H1 (cell line): ENCODE data around the gene TRIM27. TPM values are rescaled to one million over a fixed set of nuclear protein-coding genes. Genes with fewer than 3 reads are reported as not detected.

Source experiments
- CTCF ChIA-PET: fragments of 300-600 bp; sonication (Branson Sonifier 250); formaldehyde crosslinking; loops from one replicate; lab custom pipeline; 2021; ENCODE audit not compliant: partially characterized antibody; lab: Charles Lee
- POLR2A ChIA-PET: fragments of 300-600 bp; sonication (Branson Sonifier 250); formaldehyde crosslinking; loops from one replicate; lab custom pipeline; 2021; ENCODE audit warnings: inconsistent platforms; ENCODE audit not compliant: partially characterized antibody; lab: Charles Lee
- DNase-seq, 2 experiments: peaks; one replicate each; pipeline versions ENCODE4 v3.0.0 to v3.0.0-alpha.2; 2010 to 2022; ENCODE audit warnings: low spot score in 2 of 2, low read depth in 1 of 2, mixed read lengths in 1 of 2
- FAIRE-seq: peaks from 2 replicates; lab custom pipeline; 2011; peaks lifted over from hg19 to GRCh38; lab: Jason Lieb, UNC
- H2AFZ ChIP-seq: 2 replicates; pipeline ENCODE4 v1.8.1; 2012; ENCODE audit warnings: low read length, inconsistent platforms
- H2AK5ac ChIP-seq: 2 replicates; pipeline ENCODE4 v1.6.1; 2013; ENCODE audit warnings: low read depth, low read length
- H2BK120ac ChIP-seq: replicated peaks from 2 replicates; pipeline ENCODE3; 2013; ENCODE audit warnings: low read depth, low read length, inconsistent platforms
- H2BK12ac ChIP-seq: 2 replicates; pipeline ENCODE4 v1.6.1; 2013; ENCODE audit warnings: low read depth, low read length
- H2BK15ac ChIP-seq: 2 replicates; pipeline ENCODE4 v1.6.1; 2013; ENCODE audit warnings: low read length
- H2BK20ac ChIP-seq: 2 replicates; pipeline ENCODE4 v1.6.1; 2013; ENCODE audit warnings: low read length
- H2BK5ac ChIP-seq: 2 replicates; pipeline ENCODE4 v1.6.1; 2013; ENCODE audit warnings: low read depth, low read length
- H3K14ac ChIP-seq: 2 replicates; pipeline ENCODE4 v1.6.1; 2013; ENCODE audit warnings: inconsistent platforms; ENCODE audit not compliant: insufficient read length
- H3K18ac ChIP-seq: 2 replicates; pipeline ENCODE4 v1.6.1; 2013; ENCODE audit warnings: low read length; ENCODE audit errors: extremely low read depth
- H3K23ac ChIP-seq: 2 replicates; pipeline ENCODE4 v1.6.1; 2013; ENCODE audit warnings: inconsistent platforms; ENCODE audit not compliant: insufficient read length
- H3K23me2 ChIP-seq: 2 replicates; pipeline ENCODE4 v1.6.1; 2013; ENCODE audit warnings: low read depth, low read length
- H3K27ac ChIP-seq: 2 replicates; pipeline ENCODE4 v1.6.1; 2011; ENCODE audit warnings: low read depth, low read length, inconsistent platforms
- H3K27me3 ChIP-seq, 4 experiments: replicated peaks in 1 of 4; 1 replicate in 1 of 4; 2 replicates in 3 of 4; pipeline versions ENCODE4 v1.6.1 to v1.8.1; 2011 to 2013; ENCODE audit warnings: low read length in 3 of 4, mild to moderate bottlenecking in 3 of 4, inconsistent platforms in 2 of 4, mixed read lengths in 2 of 4, moderate library complexity in 1 of 4; ENCODE audit not compliant: control insufficient read depth in 3 of 4, insufficient read depth in 3 of 4; ENCODE audit errors: extremely low read depth in 1 of 4
- H3K36me3 ChIP-seq, 4 experiments: 2 replicates each; pipeline versions ENCODE4 v1.6.1 to v1.8.1; 2011 to 2013; ENCODE audit warnings: mild to moderate bottlenecking in 4 of 4, low read length in 3 of 4, moderate library complexity in 2 of 4, control low read depth in 1 of 4, inconsistent platforms in 1 of 4; ENCODE audit not compliant: insufficient read depth in 4 of 4, control insufficient read depth in 2 of 4
- H3K4ac ChIP-seq: replicated peaks from 2 replicates; pipeline ENCODE3; 2013; ENCODE audit warnings: low read length, low read depth, mixed read lengths, inconsistent platforms; ENCODE audit not compliant: insufficient read length
- H3K4me1 ChIP-seq, 4 experiments: replicated peaks in 1 of 4; 1 replicate in 1 of 4; 2 replicates in 3 of 4; pipeline versions ENCODE4 v1.6.1 to v1.8.1; 2011 to 2013; ENCODE audit warnings: low read length in 3 of 4, inconsistent platforms in 2 of 4, mixed read lengths in 1 of 4; ENCODE audit not compliant: insufficient read depth in 4 of 4, control insufficient read depth in 3 of 4
- H3K4me2 ChIP-seq, 2 experiments: 2 replicates each; pipeline versions ENCODE4 v1.6.1 to v1.8.1; 2011 to 2013; ENCODE audit warnings: low read depth in 2 of 2, low read length in 2 of 2, control low read depth in 1 of 2, inconsistent platforms in 1 of 2, mild to moderate bottlenecking in 1 of 2; ENCODE audit not compliant: insufficient read depth in 1 of 2
- H3K4me3 ChIP-seq, 4 experiments: fragments of 200-600, 300-600 bp in 1 of 4; sonication (generic), shearing (Covaris generic), sonication (Bioruptor Twin) in 1 of 4; 2 replicates each; pipeline versions ENCODE4 v1.5.1 to v1.8.1; 2011 to 2016; ENCODE audit warnings: low read length in 4 of 4, low read depth in 3 of 4, control low read depth in 2 of 4, inconsistent platforms in 2 of 4, mild to moderate bottlenecking in 2 of 4, mixed read lengths in 1 of 4, moderate library complexity in 1 of 4; ENCODE audit not compliant: insufficient read depth in 2 of 4; ENCODE audit errors: extremely low read depth in 1 of 4
- H3K56ac ChIP-seq: replicated peaks from 2 replicates; pipeline ENCODE3; 2013; ENCODE audit warnings: low read depth, mild to moderate bottlenecking, mixed read lengths, low read length, inconsistent platforms; ENCODE audit not compliant: insufficient read length
- H3K79me1 ChIP-seq: 2 replicates; pipeline ENCODE4 v1.6.1; 2013; ENCODE audit warnings: low read depth, low read length, control low read depth
- H3K79me2 ChIP-seq, 2 experiments: 2 replicates each; pipeline versions ENCODE4 v1.6.1 to v1.8.1; 2012 to 2013; ENCODE audit warnings: low read length in 2 of 2, mild to moderate bottlenecking in 2 of 2, inconsistent platforms in 1 of 2; ENCODE audit not compliant: insufficient read depth in 2 of 2, control insufficient read depth in 1 of 2
- H3K9ac ChIP-seq, 4 experiments: replicated peaks in 1 of 4; 1 replicate in 1 of 4; 2 replicates in 3 of 4; pipeline versions ENCODE4 v1.6.1 to v1.8.1; 2011 to 2013; ENCODE audit warnings: low read depth in 3 of 4, low read length in 3 of 4, control low read depth in 2 of 4, mild to moderate bottlenecking in 2 of 4, moderate library complexity in 2 of 4, inconsistent platforms in 1 of 4; ENCODE audit errors: extremely low read depth in 1 of 4
- H3K9me3 ChIP-seq, 2 experiments: 2 replicates each; pipeline versions ENCODE4 v1.6.1 to v1.8.1; 2012 to 2013; ENCODE audit warnings: mild to moderate bottlenecking in 2 of 2, moderate library complexity in 2 of 2, control low read depth in 1 of 2, inconsistent platforms in 1 of 2, low read depth in 1 of 2, low read length in 1 of 2, mixed read lengths in 1 of 2; ENCODE audit not compliant: insufficient read depth in 2 of 2
- H4K20me1 ChIP-seq, 2 experiments: replicated peaks in 1 of 2; 2 replicates each; pipeline versions ENCODE3 to v1.8.1; 2011 to 2013; ENCODE audit warnings: inconsistent platforms in 2 of 2, low read length in 2 of 2, mild to moderate bottlenecking in 1 of 2; ENCODE audit not compliant: insufficient read depth in 2 of 2, control insufficient read depth in 1 of 2
- H4K5ac ChIP-seq: 2 replicates; pipeline ENCODE4 v1.6.1; 2013; ENCODE audit warnings: low read length, low read depth, mixed read lengths, inconsistent platforms; ENCODE audit not compliant: insufficient read length
- H4K8ac ChIP-seq: 2 replicates; pipeline ENCODE4 v1.8.0; 2013; ENCODE audit warnings: mild to moderate bottlenecking, moderate library complexity, low read length, inconsistent platforms; ENCODE audit not compliant: insufficient read depth; ENCODE audit errors: extremely low read depth
- H4K91ac ChIP-seq: replicated peaks from 2 replicates; pipeline ENCODE3; 2013; ENCODE audit warnings: low read length, mixed read lengths, inconsistent platforms; ENCODE audit not compliant: insufficient read length
- ASH2L ChIP-seq: fragments of 200-600, 300-600 bp; sonication (generic); IDR thresholded peaks from one replicate; pipeline ENCODE4 v1.7.1; 2017; ENCODE audit warnings: low read length
- BRCA1 ChIP-seq: IDR thresholded peaks from 2 replicates; pipeline ENCODE4 v1.6.1; 2012; ENCODE audit warnings: low read depth, low read length, improper control_type of control experiment
- CREB1 ChIP-seq: IDR thresholded peaks from 2 replicates; pipeline ENCODE4 v1.6.1; 2012; ENCODE audit warnings: inconsistent platforms
- E2F6 ChIP-seq: IDR thresholded peaks from 2 replicates; pipeline ENCODE4 v1.6.1; 2012; ENCODE audit warnings: inconsistent platforms
- NANOG ChIP-seq: IDR thresholded peaks from 2 replicates; pipeline ENCODE4 v1.6.1; 2011; ENCODE audit warnings: low read length, low read depth, mild to moderate bottlenecking, inconsistent platforms; ENCODE audit not compliant: insufficient read depth, poor library complexity, severe bottlenecking
- NRF1 ChIP-seq: IDR thresholded peaks from 2 replicates; pipeline ENCODE4 v1.6.1; 2011; ENCODE audit warnings: mild to moderate bottlenecking, low read depth, low read length, improper control_type of control experiment
- PHF8 ChIP-seq: fragments of 200-600 bp; sonication (generic); conservative IDR thresholded peaks from 2 replicates; pipeline ENCODE4 v1.7.1; 2012; ENCODE audit warnings: low read depth, mild to moderate bottlenecking, inconsistent platforms, low read length, moderate library complexity
- POLR2A ChIP-seq, 2 experiments: IDR thresholded peaks; 1 replicate in 1 of 2; 2 replicates in 1 of 2; pipeline ENCODE4 v1.6.1; 2011; ENCODE audit warnings: low read depth in 2 of 2, low read length in 2 of 2, mild to moderate bottlenecking in 2 of 2; ENCODE audit errors: control extremely low read depth in 1 of 2
- SIN3A ChIP-seq, 2 experiments: IDR thresholded peaks in 1 of 2; conservative IDR thresholded peaks in 1 of 2; 2 replicates each; pipeline ENCODE4 v1.6.1; 2011 to 2012; ENCODE audit warnings: low read length in 2 of 2, improper control_type of control experiment in 1 of 2, low read depth in 1 of 2, mild to moderate bottlenecking in 1 of 2
- SIX5 ChIP-seq: IDR thresholded peaks from 2 replicates; pipeline ENCODE4 v1.6.1; 2011; ENCODE audit warnings: mild to moderate bottlenecking, low read depth, low read length
- SP2 ChIP-seq: IDR thresholded peaks from 2 replicates; pipeline ENCODE4 v1.6.1; 2012; ENCODE audit warnings: mild to moderate bottlenecking, low read length, inconsistent platforms
- SP4 ChIP-seq: IDR thresholded peaks from 2 replicates; pipeline ENCODE4 v1.6.1; 2012; ENCODE audit warnings: low read length, inconsistent platforms
- TBP ChIP-seq: IDR thresholded peaks from 2 replicates; pipeline ENCODE4 v1.6.1; 2011; ENCODE audit warnings: low read depth, low read length, improper control_type of control experiment
- WGBS, 2 experiments: shearing (Covaris generic) in 1 of 2; methylation state at CpG; one replicate each; pipeline versions ENCODE4 v1.1.6 to v1.1.7; 2013 to 2015; ENCODE audit warnings: low lambda C conversion rate in 2 of 2, mixed read lengths in 2 of 2, inconsistent platforms in 1 of 2, low coverage in 1 of 2, missing lambda C conversion rate in 1 of 2; ENCODE audit not compliant: insufficient replicate concordance in 2 of 2, insufficient coverage in 1 of 2, insufficient read length in 1 of 2; ENCODE audit errors: extremely low coverage in 1 of 2, missing lambda C conversion rate in 1 of 2; 5-methylcytosine and 5-hydroxymethylcytosine counted together
- polyA plus RNA-seq, 7 experiments: library from polyadenylated mRNA; depleted of rRNA in 3 of 7; stranded (reverse) in 5 of 7; unstranded in 2 of 7; fragments of >200 nt in 5 of 7; fragments of 200-250 nt in 2 of 7; gene quantifications; 1 replicate in 5 of 7; 2 replicates in 1 of 7; 4 replicates in 1 of 7; pipeline versions ENCODE4 v1.2.1 to v1.2.3, GENCODE V29; 2011 to 2013; ENCODE audit warnings: missing spikeins in 2 of 7, mixed read lengths in 2 of 7
- total RNA-seq: library from RNA; stranded (reverse); fragmentation: NEBNext Ultra II Directional; extraction: Animal tissue kit (Norgen Biotek cat#: 25700); gene quantifications from 2 replicates; pipeline ENCODE4 v1.2.1, GENCODE V29; 2021
- TF ChIP-seq, protein P1 (sequence below): IDR thresholded peaks from 2 replicates; pipeline ENCODE4 v1.6.1; 2011; ENCODE audit warnings: low read depth, mild to moderate bottlenecking, low read length; ENCODE audit not compliant: insufficient read depth

TRIM27 gene
- total and polyA plus RNA-seq, 2 of the 8 experiments (the other 6 are each of a cell fraction or from before 2014, with no cell fraction given): 76.4 to 85.9 TPM

GRCh38 chr6:28933069-28933468 is 9.3 kb upstream of the TRIM27 start:
- Histone ChIP-seq H3K79me1 (no peaks in the 10 kb centered on the region), H2BK120ac (no peak overlapping the region), H3K14ac (no peak overlapping the region), H3K9ac (no peak overlapping the region), H4K91ac (no peak overlapping the region), H3K79me2 (no peaks in the 10 kb centered on the region), H2BK15ac (no peak overlapping the region), H3K18ac (no peak overlapping the region), H2BK12ac (no peak overlapping the region), H2BK5ac (no peak overlapping the region), H4K5ac (no peak overlapping the region), H3K36me3 (no peaks in the 10 kb centered on the region), H3K23me2 (no peaks in the 10 kb centered on the region), H3K27ac (no peak overlapping the region), H2AFZ (no peak overlapping the region), H2BK20ac (no peak overlapping the region), H3K56ac (no peak overlapping the region), H3K23ac (no peak overlapping the region), H3K4me3 (no peak overlapping the region), H3K4me1 (no peaks in the 10 kb centered on the region), H3K4ac (no peak overlapping the region), H3K27me3 (no peaks in the 10 kb centered on the region), H2AK5ac (no peak overlapping the region), H3K9me3 (no peaks in the 10 kb centered on the region), H4K8ac (no peak overlapping the region), H3K4me2 (no peak overlapping the region), H4K20me1 (no peaks in the 10 kb centered on the region)
- WGBS, 2 experiments: 81% methylated on average over 7 of the region's 7 CpGs; no CpG with 5 or more reads in 1 of the 2 experiments
- ChIA-PET POLR2A (interaction anchor here (0.8 to 3.1 kb wide), 3 partner anchors 10 to 35 kb away, joined by 3 to 23 read pairs (median 7); partner anchors contain the start of gene TRIM27), CTCF (interaction anchor here (0.7 to 2.3 kb wide), 2 partner anchors 11 to 48 kb away, joined by 3 to 6 read pairs; no protein-coding TSS in a partner anchor)
- FAIRE-seq: no peak
- TF ChIP-seq, protein P1, sequence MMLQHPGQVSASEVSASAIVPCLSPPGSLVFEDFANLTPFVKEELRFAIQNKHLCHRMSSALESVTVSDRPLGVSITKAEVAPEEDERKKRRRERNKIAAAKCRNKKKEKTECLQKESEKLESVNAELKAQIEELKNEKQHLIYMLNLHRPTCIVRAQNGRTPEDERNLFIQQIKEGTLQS: no peak
- no peak for TF ChIP-seq POLR2A (IDR thresholded peaks at IDR 0.05; ENCODE audit: control extremely low read depth in 1 of 2, low read depth in 2 of 2, low read length in 2 of 2)
- no peak for TF ChIP-seq SIX5
- no peak for TF ChIP-seq E2F6
- no peak for TF ChIP-seq BRCA1
- no peak for TF ChIP-seq PHF8
- no peak for TF ChIP-seq NRF1
- no peak for TF ChIP-seq TBP
- TF ChIP-seq SIN3A (conservative IDR thresholded peaks at IDR 0.05 in 1 of 2, IDR thresholded peaks at IDR 0.05 in 1 of 2; ENCODE audit: low read depth in 1 of 2, low read length in 2 of 2): no peak
- no peak for TF ChIP-seq ASH2L
- no peak for TF ChIP-seq CREB1
- TF ChIP-seq NANOG: no peak
- no peak for TF ChIP-seq SP2
- TF ChIP-seq SP4: no peak
- no peak for DNase-seq
